GM23248 (cell line): ENCODE measurements around the gene SEC24D. TPM values are rescaled to one million over a fixed set of nuclear protein-coding genes. Genes with fewer than 3 reads are reported as not detected.
A peak's percentile ranks its signal among the peaks of the same experiment; 100 is the strongest.

Experiments used
- DNase-seq: peaks from one replicate; pipeline ENCODE4 v3.0.0-alpha.2; 2015
- H2AFZ ChIP-seq: fragments of 200-600 bp; sonication (generic); 2 replicates; pipeline ENCODE4 v1.6.1; 2016; ENCODE audit warnings: antibody characterized with exemption
- H3F3A ChIP-seq: fragments of 200-600 bp; sonication (generic); 2 replicates; pipeline ENCODE4 v1.6.1; 2016; ENCODE audit warnings: mild to moderate bottlenecking, antibody characterized with exemption, mixed run types; ENCODE audit not compliant: insufficient read depth
- H3K27ac ChIP-seq: fragments of 200-600 bp; sonication (generic); 2 replicates; pipeline ENCODE4 v1.5.1; 2016; ENCODE audit warnings: mild to moderate bottlenecking
- H3K27me3 ChIP-seq: fragments of 200-600 bp; sonication (generic); replicated peaks from 2 replicates; pipeline ENCODE4 v1.6.1; 2016; ENCODE audit warnings: mild to moderate bottlenecking; ENCODE audit not compliant: insufficient read depth
- H3K36me3 ChIP-seq: fragments of 200-600 bp; sonication (generic); 2 replicates; pipeline ENCODE4 v1.6.1; 2016; ENCODE audit warnings: low read depth, mild to moderate bottlenecking
- H3K4me1 ChIP-seq: fragments of 200-600 bp; sonication (generic); 2 replicates; pipeline ENCODE4 v1.6.1; 2016; ENCODE audit warnings: mild to moderate bottlenecking; ENCODE audit not compliant: insufficient read depth
- H3K4me2 ChIP-seq: fragments of 200-600 bp; sonication (generic); one replicate; pipeline ENCODE4 v1.6.1; 2016; ENCODE audit warnings: mild to moderate bottlenecking; ENCODE audit not compliant: unreplicated experiment
- H3K4me3 ChIP-seq: fragments of 200-600 bp; sonication (generic); 2 replicates; pipeline ENCODE4 v1.5.1; 2016; ENCODE audit warnings: mild to moderate bottlenecking
- H3K79me2 ChIP-seq: fragments of 200-600 bp; sonication (generic); 2 replicates; pipeline ENCODE4 v1.6.1; 2016; ENCODE audit warnings: mild to moderate bottlenecking; ENCODE audit not compliant: insufficient read depth
- H3K9ac ChIP-seq: fragments of 200-600 bp; sonication (generic); 2 replicates; pipeline ENCODE4 v1.6.1; 2016; ENCODE audit warnings: mild to moderate bottlenecking
- H3K9me2 ChIP-seq: fragments of 200-600 bp; sonication (generic); 2 replicates; pipeline ENCODE4 v1.6.1; 2016; ENCODE audit warnings: mixed run types, mild to moderate bottlenecking, moderate library complexity; ENCODE audit not compliant: insufficient read depth
- H3K9me3 ChIP-seq: fragments of 200-600 bp; sonication (generic); one replicate; pipeline ENCODE4 v1.6.1; 2017; ENCODE audit warnings: low read depth
- H4K20me1 ChIP-seq: fragments of 200-600 bp; sonication (generic); 2 replicates; pipeline ENCODE4 v1.6.0; 2016; ENCODE audit not compliant: insufficient read depth
- EZH2 ChIP-seq: fragments of 200-600 bp; sonication (generic); IDR thresholded peaks from 2 replicates; pipeline ENCODE4 v1.6.1; 2018; ENCODE audit warnings: antibody characterized with exemption, mild to moderate bottlenecking; ENCODE audit not compliant: insufficient read depth, poor library complexity, severe bottlenecking
- EZH2phosphoT487 ChIP-seq: fragments of 200-600 bp; sonication (generic); IDR thresholded peaks from 2 replicates; pipeline ENCODE4 v1.6.1; 2018; ENCODE audit warnings: antibody characterized with exemption, moderate library complexity, mild to moderate bottlenecking, low read depth; ENCODE audit not compliant: insufficient read depth
- WGBS, 2 experiments: methylation state at CpG; one replicate each; pipeline ENCODE4 v1.1.6; 2015 to 2017; ENCODE audit warnings: low lambda C conversion rate in 2 of 2, low coverage in 1 of 2; ENCODE audit errors: missing lambda C conversion rate in 2 of 2; 5-methylcytosine and 5-hydroxymethylcytosine counted together
- in situ Hi-C: fragments of 300-500 bp; cut with MboI; formaldehyde crosslinking; loops from 2 replicates; pipeline ENCODE4 v1.15.0; 2020
- polyA plus RNA-seq: library from polyadenylated mRNA; unstranded; fragments of >200 nt; fragmentation: Nextera tagmentation; extraction: Ambion mirVana; gene quantifications from 2 replicates; pipeline ENCODE4 v1.2.1, GENCODE V29; 2016
- total RNA-seq: library from RNA; depleted of rRNA; stranded (reverse); fragments of >200 nt; shearing (Covaris generic); gene quantifications from 2 replicates; pipeline ENCODE4 v1.2.3, GENCODE V29; 2014

The SEC24D gene
- total and polyA plus RNA-seq, 2 experiments from 2014 or later, result 136 to 148 TPM

DNA sequence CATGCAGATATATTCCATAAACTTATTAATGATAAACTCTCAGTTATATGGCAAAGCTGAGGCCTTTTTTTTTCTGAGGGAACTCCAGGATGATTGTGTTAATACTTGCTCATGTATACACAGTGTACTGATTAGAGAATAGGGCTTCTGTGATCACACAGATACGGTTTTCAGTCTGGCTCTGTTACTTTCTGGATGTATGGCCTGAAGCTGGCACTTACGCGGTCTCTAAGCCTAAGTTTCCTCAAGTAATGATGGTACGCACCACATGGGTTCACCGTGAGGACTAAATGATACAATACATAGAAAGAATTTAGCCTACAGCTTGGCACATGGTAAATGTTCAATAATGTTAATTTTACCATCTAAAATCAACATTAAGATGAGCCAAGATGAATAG, 73.8 kb downstream of the SEC24D start:
- Histone ChIP-seq H4K20me1 (no peaks in the 10 kb centered on the region), H3K36me3 (peaks cover 70% of the 10 kb centered on the region), H3K27ac (peak overlapping the region; percentile 36; the same call in 1 of the 2 replicates), H3K4me2 (no peak overlapping the region), H3K9ac (no peak overlapping the region), H3K4me3 (no peak overlapping the region), H3K9me2 (no peaks in the 10 kb centered on the region), H3K79me2 (peaks cover 78% of the 10 kb centered on the region), H2AFZ (no peak overlapping the region), H3K4me1 (peaks cover 81% of the 10 kb centered on the region), H3K9me3 (no peaks in the 10 kb centered on the region), H3F3A (peaks cover 52% of the 10 kb centered on the region), H3K27me3 (no peaks in the 10 kb centered on the region)
- TF ChIP-seq EZH2phosphoT487, result no peak
- TF ChIP-seq EZH2, result no peak
- DNase-seq, result no peak
- in situ Hi-C loops, result loop anchor here (25.0 kb wide), 1 partner anchor 200 kb away; no protein-coding TSS in a partner anchor
- WGBS, 2 experiments, result 83 to 87% methylated on average over 5 of the region's 5 CpGs

DNA sequence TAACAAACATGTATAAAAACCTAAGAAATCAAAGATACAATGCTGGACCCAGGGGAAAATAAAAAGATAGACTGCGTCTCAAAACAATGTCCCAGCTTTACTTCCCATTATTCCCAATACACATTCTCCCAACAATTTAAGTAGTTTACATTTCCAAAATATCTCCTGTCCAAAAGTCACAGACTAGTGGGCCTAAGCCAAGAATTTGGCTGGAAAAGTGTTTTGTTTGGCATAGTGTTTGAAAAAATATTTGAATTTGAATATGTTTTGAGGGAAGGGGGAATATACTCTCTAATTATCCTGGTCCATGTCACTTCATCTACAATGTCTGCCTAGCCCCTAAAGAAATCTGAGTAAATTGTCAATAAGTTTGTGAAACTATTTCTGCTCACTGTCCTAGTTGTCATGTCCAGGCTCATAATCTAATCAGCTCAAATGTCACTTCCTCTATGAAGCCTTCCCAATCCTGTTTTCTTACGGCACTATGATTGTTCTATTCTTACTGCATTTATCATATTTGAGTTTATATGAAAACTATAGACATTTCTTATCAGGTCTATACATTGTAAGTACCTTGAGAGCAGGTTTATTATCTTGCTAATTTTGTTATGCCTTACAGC, 74.4 kb downstream of the SEC24D start:
- H3K79me2 ChIP-seq, result peaks cover 83% of the 10 kb centered on the region
- H3K27ac ChIP-seq, result no peak overlapping the region
- peaks cover 52% of the 10 kb centered on the region for H3F3A ChIP-seq
- peaks cover 78% of the 10 kb centered on the region for H3K4me1 ChIP-seq
- TF ChIP-seq EZH2 (no peak), EZH2phosphoT487 (no peak)
- no peaks in the 10 kb centered on the region for H4K20me1 ChIP-seq
- DNase-seq, result no peak
- no peak overlapping the region for H3K4me2 ChIP-seq
- H3K9me2 ChIP-seq, result no peaks in the 10 kb centered on the region
- no peak overlapping the region for H3K4me3 ChIP-seq
- no peaks in the 10 kb centered on the region for H3K9me3 ChIP-seq
- H3K36me3 ChIP-seq, result peaks cover 70% of the 10 kb centered on the region
- in situ Hi-C loops, result loop anchor here (25.0 kb wide), 1 partner anchor 201 kb away; no protein-coding TSS in a partner anchor
- H3K27me3 ChIP-seq, result no peaks in the 10 kb centered on the region
- 95 to 97% methylated on average over 2 of the region's 2 CpGs for WGBS, 2 experiments
- no peak overlapping the region for H3K9ac ChIP-seq
- H2AFZ ChIP-seq, result no peak overlapping the region

DNA sequence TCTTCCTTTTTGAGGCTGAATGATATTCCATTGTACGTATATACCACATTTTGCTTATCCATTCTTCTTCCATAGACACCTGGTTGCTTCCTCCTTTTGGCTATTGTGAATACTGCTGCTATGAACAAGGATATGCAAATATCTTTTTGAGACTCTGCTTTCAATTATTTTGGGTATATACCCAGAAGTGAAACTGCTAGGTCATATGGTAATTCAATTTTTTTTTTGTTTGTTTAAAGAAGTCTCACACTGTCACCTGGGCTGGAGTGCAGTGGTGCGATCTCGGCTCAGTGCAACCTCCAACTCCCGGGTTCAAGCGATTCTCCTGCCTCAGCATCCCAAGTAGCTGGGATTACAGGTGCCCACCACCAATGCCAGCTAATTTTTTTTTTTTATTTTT, 75.4 kb downstream of the SEC24D start:
- WGBS, 2 experiments, result 93 to 96% methylated on average over 5 of the region's 5 CpGs
- peaks cover 93% of the 10 kb centered on the region for H3K79me2 ChIP-seq
- no peaks in the 10 kb centered on the region for H3K9me2 ChIP-seq
- H3F3A ChIP-seq, result peaks cover 51% of the 10 kb centered on the region
- no peak overlapping the region for H3K4me2 ChIP-seq
- no peak overlapping the region for H2AFZ ChIP-seq
- H3K9ac ChIP-seq, result no peak overlapping the region
- H3K4me1 ChIP-seq, result peaks cover 73% of the 10 kb centered on the region
- TF ChIP-seq EZH2phosphoT487 (no peak), EZH2 (no peak)
- H3K27ac ChIP-seq, result no peak overlapping the region
- H3K27me3 ChIP-seq, result no peaks in the 10 kb centered on the region
- H3K9me3 ChIP-seq, result no peaks in the 10 kb centered on the region
- H4K20me1 ChIP-seq, result no peaks in the 10 kb centered on the region
- H3K4me3 ChIP-seq, result no peak overlapping the region
- in situ Hi-C loops, result loop anchor here (25.0 kb wide), 1 partner anchor 202 kb away; no protein-coding TSS in a partner anchor
- DNase-seq, result no peak
- H3K36me3 ChIP-seq, result peaks cover 75% of the 10 kb centered on the region

DNA sequence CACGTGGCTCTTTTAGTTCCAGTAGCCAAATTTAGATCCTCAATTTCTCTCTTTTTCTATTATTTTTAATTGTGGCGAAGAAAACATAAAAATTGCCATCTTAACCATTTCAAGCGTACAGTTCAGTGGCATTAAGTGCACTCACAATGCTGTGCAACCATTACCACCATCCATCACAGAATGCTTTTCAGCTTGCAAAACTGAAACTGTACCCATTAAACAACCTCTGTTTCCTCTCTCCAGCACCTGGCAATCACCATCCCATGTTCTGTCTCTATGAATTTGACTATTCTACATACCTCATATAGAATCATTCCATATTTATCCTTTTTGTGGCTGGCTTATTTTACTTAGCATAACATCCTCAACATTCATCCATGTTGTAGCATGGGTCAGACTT, 75.8 kb downstream of the SEC24D start:
- no peak overlapping the region for H3K4me3 ChIP-seq
- TF ChIP-seq EZH2phosphoT487 (no peak), EZH2 (no peak)
- 96 to 99% methylated on average over 3 of the region's 3 CpGs for WGBS, 2 experiments
- no peak overlapping the region for H3K4me2 ChIP-seq
- H3K27me3 ChIP-seq, result no peaks in the 10 kb centered on the region
- in situ Hi-C loops, result loop anchor here (25.0 kb wide), 1 partner anchor 202 kb away; no protein-coding TSS in a partner anchor
- H3K27ac ChIP-seq, result peak overlapping the region; percentile 23; the same call in 1 of the 2 replicates
- no peaks in the 10 kb centered on the region for H4K20me1 ChIP-seq
- peaks cover 73% of the 10 kb centered on the region for H3K4me1 ChIP-seq
- H3K79me2 ChIP-seq, result peaks cover 97% of the 10 kb centered on the region
- H3K36me3 ChIP-seq, result peaks cover 78% of the 10 kb centered on the region
- no peaks in the 10 kb centered on the region for H3K9me2 ChIP-seq
- H3K9me3 ChIP-seq, result no peaks in the 10 kb centered on the region
- no peak overlapping the region for H3K9ac ChIP-seq
- DNase-seq, result no peak
- H2AFZ ChIP-seq, result no peak overlapping the region
- H3F3A ChIP-seq, result peaks cover 51% of the 10 kb centered on the region
